NCI-H2196 treated with DMSO at 0.1 percent for 48 hours (cell line): Measurements from ENCODE around the gene SLC6A6.

Experiments used
- DNase-seq: peaks from one replicate; lab custom pipeline; 2025; ENCODE audit not compliant: unreplicated experiment; lab: John Stamatoyannopoulos, UW

Gene SLC6A6

GRCh38 chr3:14402304-14402811, at the start of gene SLC6A6:
Gene SLC6A6 (plus strand): TSS chr3:14402606. CDS start chr3:14443635, 41,029 bp downstream.
- peak; percentile 62 for DNase-seq

GRCh38 chr3:14353502-14353901, 48.9 kb upstream of the SLC6A6 start:
- DNase-seq, result no peak

GRCh38 chr3:14357463-14357862, 44.9 kb upstream of the SLC6A6 start:
- no peak for DNase-seq

GRCh38 chr3:14358426-14359211, 43.8 kb upstream of the SLC6A6 start:
- DNase-seq, result no peak

- no peak for DNase-seq
Measured at GRCh38 chr3:14359348-14359747, 43.1 kb upstream of the SLC6A6 start.

GRCh38 chr3:14360123-14360881, 42.1 kb upstream of the SLC6A6 start:
- no peak for DNase-seq

GRCh38 chr3:14361068-14361677, 41.2 kb upstream of the SLC6A6 start:
- no peak for DNase-seq

- no peak for DNase-seq
Measured at GRCh38 chr3:14362890-14363289, 39.5 kb upstream of the SLC6A6 start.

- no peak for DNase-seq
Measured at GRCh38 chr3:14363379-14363778, 39.0 kb upstream of the SLC6A6 start.

GRCh38 chr3:14363991-14364390, 38.4 kb upstream of the SLC6A6 start:
- no peak for DNase-seq

- DNase-seq, result no peak
Measured at GRCh38 chr3:14364580-14365292, 37.7 kb upstream of the SLC6A6 start.

GRCh38 chr3:14366248-14366647, 36.2 kb upstream of the SLC6A6 start:
- DNase-seq, result no peak

- no peak for DNase-seq
Measured at GRCh38 chr3:14366915-14367823, 35.2 kb upstream of the SLC6A6 start.

GRCh38 chr3:14368146-14368545, 34.3 kb upstream of the SLC6A6 start:
- DNase-seq, result no peak

GRCh38 chr3:14368885-14369284, 33.5 kb upstream of the SLC6A6 start:
- DNase-seq, result no peak

GRCh38 chr3:14369675-14370669, 32.4 kb upstream of the SLC6A6 start:
- peak; percentile 32 for DNase-seq

GRCh38 chr3:14370720-14371572, 31.5 kb upstream of the SLC6A6 start:
- DNase-seq, result no peak
